RWPE1 (cell line): Measurements from ENCODE around the gene PTRHD1.

Source experiments
- CTCF ChIA-PET: fragments of 350-600 bp; sonication (Branson Sonifier 250); formaldehyde crosslinking; extraction: SDS; loops from one replicate; lab custom pipeline; 2021; lab: Yijun Ruan, JAX
- POLR2A ChIA-PET: fragments of 400-600 bp; formaldehyde crosslinking; extraction: SDS; loops from one replicate; lab custom pipeline; 2020; ENCODE audit warnings: antibody characterized with exemption; ENCODE audit not compliant: low non-redundant PET; lab: Yijun Ruan, JAX
- DNase-seq: peaks from one replicate; pipeline ENCODE4 v3.0.0; 2012; ENCODE audit warnings: low spot score
- H3K27ac ChIP-seq: fragments of 450-650 bp; 2 replicates; pipeline ENCODE4 v1.5.1; 2017
- TF ChIP-seq, protein P1 (sequence below): fragments of 450-650 bp; conservative IDR thresholded peaks from 2 replicates; pipeline ENCODE4 v1.5.1; 2017; ENCODE audit warnings: low read depth, mild to moderate bottlenecking

Gene PTRHD1

DNA sequence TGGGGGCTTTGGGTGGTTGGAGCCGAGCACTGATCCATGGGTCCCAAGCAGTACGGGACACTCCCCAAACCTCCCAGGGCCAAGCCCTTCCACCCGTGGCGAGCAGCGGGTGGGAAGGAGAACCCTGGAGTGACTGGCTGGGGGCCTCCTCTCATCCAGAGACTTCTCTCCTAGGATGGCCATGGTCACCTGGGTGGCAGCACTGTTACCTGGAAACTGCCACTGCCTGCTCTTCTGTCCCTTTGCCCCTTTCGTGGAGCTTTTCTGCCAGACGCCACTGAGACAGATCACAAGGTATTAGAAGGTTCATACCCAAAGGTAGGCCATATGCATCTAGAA lies 27.0 kb upstream of the PTRHD1 start:
- ChIA-PET POLR2A (no interaction called here), CTCF (interaction anchor here (0.8 to 2.4 kb wide), 2 partner anchors 410 kb away, joined by 4 to 7 read pairs; no protein-coding TSS in a partner anchor)
- TF ChIP-seq, protein P1, sequence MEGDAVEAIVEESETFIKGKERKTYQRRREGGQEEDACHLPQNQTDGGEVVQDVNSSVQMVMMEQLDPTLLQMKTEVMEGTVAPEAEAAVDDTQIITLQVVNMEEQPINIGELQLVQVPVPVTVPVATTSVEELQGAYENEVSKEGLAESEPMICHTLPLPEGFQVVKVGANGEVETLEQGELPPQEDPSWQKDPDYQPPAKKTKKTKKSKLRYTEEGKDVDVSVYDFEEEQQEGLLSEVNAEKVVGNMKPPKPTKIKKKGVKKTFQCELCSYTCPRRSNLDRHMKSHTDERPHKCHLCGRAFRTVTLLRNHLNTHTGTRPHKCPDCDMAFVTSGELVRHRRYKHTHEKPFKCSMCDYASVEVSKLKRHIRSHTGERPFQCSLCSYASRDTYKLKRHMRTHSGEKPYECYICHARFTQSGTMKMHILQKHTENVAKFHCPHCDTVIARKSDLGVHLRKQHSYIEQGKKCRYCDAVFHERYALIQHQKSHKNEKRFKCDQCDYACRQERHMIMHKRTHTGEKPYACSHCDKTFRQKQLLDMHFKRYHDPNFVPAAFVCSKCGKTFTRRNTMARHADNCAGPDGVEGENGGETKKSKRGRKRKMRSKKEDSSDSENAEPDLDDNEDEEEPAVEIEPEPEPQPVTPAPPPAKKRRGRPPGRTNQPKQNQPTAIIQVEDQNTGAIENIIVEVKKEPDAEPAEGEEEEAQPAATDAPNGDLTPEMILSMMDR = no peak
- DNase-seq = no peak
- H3K27ac ChIP-seq = peak overlapping the region; percentile 13

DNA sequence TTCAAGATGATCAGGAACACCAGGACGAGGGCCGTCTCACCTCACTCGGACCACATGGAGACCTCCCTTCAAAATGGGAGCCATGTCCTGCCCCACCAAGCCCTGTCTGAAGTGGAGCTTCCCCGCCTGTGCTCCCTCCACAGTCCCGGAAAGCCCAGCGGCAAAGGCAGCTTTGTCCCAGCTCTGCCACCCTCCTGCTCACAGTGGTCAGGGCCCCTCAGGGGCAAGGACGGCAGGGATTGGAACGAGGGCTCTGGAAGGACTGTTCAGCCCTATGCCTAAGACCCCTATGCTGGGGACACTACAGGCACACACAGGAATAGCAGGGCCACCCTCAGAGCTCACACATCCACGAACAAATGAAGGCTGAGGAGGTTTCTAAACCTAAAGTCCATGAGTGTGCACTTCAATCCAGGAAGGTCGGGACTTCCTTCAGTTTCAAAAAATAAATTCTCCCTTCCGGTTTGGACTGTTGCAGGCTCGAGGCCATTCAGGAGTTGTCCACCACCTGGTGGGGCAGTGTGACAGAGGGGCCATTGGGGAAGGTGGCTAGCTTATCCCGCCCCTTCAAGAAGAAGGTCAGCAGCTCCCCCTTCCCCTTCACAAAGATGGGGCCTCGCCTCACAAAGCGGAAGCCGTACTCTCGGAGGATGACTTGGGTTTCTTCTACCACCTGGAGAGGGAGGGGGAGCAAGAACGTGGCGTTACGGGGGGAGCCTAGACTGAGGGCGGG lies 26.4 kb upstream of the PTRHD1 start:
- DNase-seq = no peak
- ChIA-PET POLR2A (no interaction called here), CTCF (interaction anchor here (0.6 to 2.4 kb wide), 4 partner anchors 8 to 410 kb away, joined by 3 to 7 read pairs (median 4); no protein-coding TSS in a partner anchor)
- H3K27ac ChIP-seq = peak overlapping the region; percentile 20
- TF ChIP-seq, protein P1 = no peak

DNA sequence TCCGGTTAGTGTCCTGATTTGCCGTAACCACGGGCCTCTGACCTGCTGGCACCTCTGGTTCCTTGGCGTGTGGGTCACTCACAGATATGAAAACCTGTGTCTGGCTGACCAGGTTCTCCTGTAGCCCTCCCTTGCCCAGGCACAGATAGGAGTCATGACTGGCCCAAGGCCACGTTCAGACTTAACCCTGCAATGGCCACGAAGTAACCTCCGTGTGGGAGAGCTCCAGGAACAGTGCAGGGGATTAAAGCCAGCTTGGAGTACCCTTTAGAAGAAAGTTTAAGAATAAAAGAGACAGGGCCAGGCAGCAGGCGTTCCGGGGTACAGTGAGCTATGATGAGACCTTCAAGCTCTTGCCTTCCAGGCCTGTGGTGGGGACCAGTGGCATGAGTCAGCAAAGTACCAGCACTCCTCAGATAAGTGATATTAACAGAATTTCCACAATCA lies 25.6 kb upstream of the PTRHD1 start:
- TF ChIP-seq, protein P1 = no peak
- peak overlapping the region; percentile 56 for H3K27ac ChIP-seq
- ChIA-PET CTCF (interaction anchor here (0.6 to 2.4 kb wide), 3 partner anchors 9 to 409 kb away, joined by 3 to 7 read pairs (median 6); no protein-coding TSS in a partner anchor), POLR2A (no interaction called here)
- no peak for DNase-seq

DNA sequence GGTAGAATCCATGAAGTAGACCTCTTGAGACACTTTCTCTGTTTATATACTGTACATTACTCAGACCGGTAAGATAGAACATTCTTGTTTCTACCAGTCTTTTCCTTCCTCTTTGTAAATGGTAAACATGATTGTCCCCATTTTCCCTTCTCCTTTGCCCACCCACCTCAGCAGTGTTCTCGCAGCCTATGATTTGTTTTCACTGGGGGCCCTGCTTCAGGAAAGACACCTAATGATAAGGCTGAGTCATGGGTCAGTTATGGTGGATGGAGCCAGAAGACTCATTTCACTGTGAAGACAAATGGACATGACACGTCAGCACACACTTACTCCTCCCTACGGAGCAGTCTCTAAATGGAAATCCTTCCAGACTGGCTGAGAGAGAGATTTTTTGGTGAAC lies 23.7 kb upstream of the PTRHD1 start:
- POLR2A ChIA-PET = no interaction called here
- TF ChIP-seq, protein P1 = no peak
- H3K27ac ChIP-seq = no peak overlapping the region
- CTCF ChIA-PET = no interaction called here
- no peak for DNase-seq

DNA sequence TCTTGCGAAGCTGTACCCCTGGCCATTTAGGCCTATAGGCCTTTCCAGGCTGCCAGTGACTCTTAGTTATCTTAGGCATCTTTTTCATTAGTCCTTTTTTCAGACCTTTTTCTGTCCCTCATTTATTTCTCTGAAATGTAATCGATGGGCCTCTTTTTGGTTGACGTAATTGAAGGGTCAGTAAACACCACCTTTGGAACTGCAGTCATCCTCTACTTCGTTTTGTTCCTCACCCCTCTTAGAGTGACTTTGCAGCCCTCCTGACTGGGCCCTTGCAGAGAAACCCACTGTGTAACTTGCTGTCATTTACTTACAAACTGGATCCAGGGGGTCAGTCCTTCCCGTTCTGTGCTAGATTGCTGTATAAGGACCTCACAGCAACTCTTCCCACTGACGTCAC lies 23.2 kb upstream of the PTRHD1 start:
- CTCF ChIA-PET = no interaction called here
- TF ChIP-seq, protein P1 = no peak
- H3K27ac ChIP-seq = no peak overlapping the region
- no peak for DNase-seq
- POLR2A ChIA-PET = no interaction called here

DNA sequence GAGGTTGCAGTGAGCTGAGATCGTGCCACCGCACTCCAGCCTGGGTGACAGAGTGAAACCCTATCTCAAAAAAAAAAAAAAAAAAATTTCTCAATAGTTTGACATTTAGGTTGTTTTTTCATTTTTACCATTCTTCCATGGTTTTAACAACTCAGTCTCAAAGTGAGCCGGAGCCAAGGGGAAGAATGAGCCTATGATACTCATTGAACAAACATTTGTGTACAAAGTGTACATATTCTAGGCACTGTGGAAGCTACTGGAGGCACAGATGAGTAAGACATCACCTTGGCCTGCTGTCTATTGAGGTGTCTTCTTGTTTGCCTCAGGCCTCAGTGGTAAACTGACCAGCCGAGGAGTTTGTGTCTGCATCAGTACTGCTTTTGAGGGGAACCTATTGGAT lies 22.0 kb upstream of the PTRHD1 start:
- TF ChIP-seq, protein P1 = no peak
- no peak for DNase-seq
- H3K27ac ChIP-seq = no peak overlapping the region
- ChIA-PET POLR2A (no interaction called here), CTCF (interaction anchor here (0.9 kb wide), 1 partner anchor 13 kb away, joined by 3 read pairs; no protein-coding TSS in a partner anchor)
